Measurements from ENCODE around the gene BAIAP2. TPM values are rescaled to one million over a fixed set of nuclear protein-coding genes. Genes with fewer than 3 reads are reported as not detected.

BAIAP2 gene
- total and polyA plus RNA-seq, 10 of the 15 experiments (the other 5 are each of a cell fraction or from before 2014, with no cell fraction given) = 0.15 to 1.2 (median 0.46) TPM; not detected in 2

GRCh38 chr17:81056312-81056711 lies 21.4 kb downstream of the BAIAP2 start:
- CTCF ChIA-PET = interaction anchor here (1.0 kb wide), 1 partner anchor 46 kb away, joined by 3 read pairs; no protein-coding TSS in a partner anchor
- no peaks in the 10 kb centered on the region for H3K9me3 ChIP-seq (replicated peaks; ENCODE audit: control insufficient read depth, insufficient read depth, low read length)
- no peaks in the 10 kb centered on the region for H3K36me3 ChIP-seq (ENCODE audit: control insufficient read depth in 2 of 2, insufficient read depth in 2 of 2, low read length in 1 of 2)
- POLR2A ChIA-PET = no interaction called here
- TF ChIP-seq IRF3 (IDR thresholded peaks at IDR 0.05) (no peak), ATF3 (IDR thresholded peaks at IDR 0.05; ENCODE audit: borderline replicate concordance, extremely low read depth, low read depth, low read length) (no peak), NFXL1 (IDR thresholded peaks at IDR 0.05; ENCODE audit: borderline replicate concordance) (no peak), RBBP5 (conservative IDR thresholded peaks at IDR 0.05) (no peak), KDM1A (IDR thresholded peaks at IDR 0.05; ENCODE audit: borderline replicate concordance) (no peak), PML (IDR thresholded peaks at IDR 0.05; ENCODE audit: low read length) (no peak), ZSCAN29 (IDR thresholded peaks at IDR 0.05) (no peak), WRNIP1 (IDR thresholded peaks at IDR 0.05; ENCODE audit: borderline replicate concordance, low read depth, low read length) (no peak), SP1 (IDR thresholded peaks at IDR 0.05; ENCODE audit: low read depth, low read length) (no peak), HDAC6 (IDR thresholded peaks at IDR 0.05; ENCODE audit: unreplicated experiment) (no peak), PAX8 (IDR thresholded peaks at IDR 0.05) (no peak)
- H3K27me3 ChIP-seq (replicated peaks in 1 of 2; ENCODE audit: control insufficient read depth in 2 of 2, insufficient read depth in 2 of 2, low read length in 1 of 2) = peaks cover 0 to 3% of the 10 kb centered on the region in 2 experiments; a peak in 1 of 4 replicates
- 0 out of 2 replicates have a peak, but pooled peaks cover 2% of the 10 kb centered on the region for H4K20me1 ChIP-seq (ENCODE audit: control insufficient read depth, insufficient read depth)
- 77% methylated on average over 18 of the region's 19 CpGs for WGBS (ENCODE audit: insufficient coverage, insufficient replicate concordance, low lambda C conversion rate, missing lambda C conversion rate)
- DNase-seq (ENCODE audit: low read depth, low spot score) = no peak
- BruUV-seq (replicated peaks) = no TSS peak
- intact Hi-C loops (cut with micrococcal nuclease; ENCODE audit: unreplicated experiment) = no loop called here
- no peak overlapping the region for H3K9ac ChIP-seq (ENCODE audit: control insufficient read depth, insufficient read depth, low read length)
- no peak overlapping the region for H3K4me3 ChIP-seq
- SMC1A ChIA-PET (ENCODE audit: uncharacterized antibody, unreplicated experiment) = no interaction called here
- H3K4me2 ChIP-seq (ENCODE audit: control insufficient read depth, insufficient read depth) = no peak overlapping the region
- no peak overlapping the region for H3K27ac ChIP-seq (ENCODE audit: control insufficient read depth, insufficient read depth)
- FAIRE-seq = no peak
- H2AFZ ChIP-seq (ENCODE audit: control insufficient read depth, low read depth, low read length) = no peak overlapping the region
- in situ Hi-C loops (cut with MboI) = no loop called here
- H3K79me2 ChIP-seq (ENCODE audit: control insufficient read depth, insufficient read depth, low read length) = no peaks in the 10 kb centered on the region
- RAD21 ChIA-PET (ENCODE audit: unreplicated experiment) = no interaction called here
- H3K4me1 ChIP-seq (ENCODE audit: control insufficient read depth, insufficient read depth, low read length) = no peaks in the 10 kb centered on the region
- ATAC-seq = no peak
